ENCODE measurements around the gene FAM204A.

- no peak for TF ChIP-seq POLR2AphosphoS5 (IDR thresholded peaks at IDR 0.05)
- TF ChIP-seq CTCF (IDR thresholded peaks at IDR 0.05), result no peak
- no peak for TF ChIP-seq POLR2A (IDR thresholded peaks at IDR 0.05)
- no peak for TF ChIP-seq EP300 (IDR thresholded peaks at IDR 0.05)
Measured at GRCh38 chr10:118355234-118355633, 13.1 kb upstream of the FAM204A start.
